Measurements from ENCODE around the gene ADGRV1. TPM values are rescaled to one million over a fixed set of nuclear protein-coding genes. Genes with fewer than 3 reads are reported as not detected.

Gene ADGRV1
- total RNA-seq, 1 donor from 2014 or later: 0.13 TPM

- Mint-ChIP-seq H3K9me3 (peaks cover 2% of the 10 kb centered on the region), H3K27ac (no peak overlapping the region), H3K4me1 (no peaks in the 10 kb centered on the region), H3K36me3 (ENCODE audit: low read depth) (no peaks in the 10 kb centered on the region), H3K27me3 (no peaks in the 10 kb centered on the region), H3K4me3 (no peak overlapping the region)
- ChIA-PET CTCF (no interaction called here), POLR2A (no interaction called here)
- no peak for TF ChIP-seq CTCF (IDR thresholded peaks at IDR 0.05)
- no peak for ATAC-seq (ENCODE audit: low read depth)
- DNase-seq: no peak
- intact Hi-C loops (cut with micrococcal nuclease): loop anchor here (10.0 kb wide), 1 partner anchor 155 kb away; no protein-coding TSS in a partner anchor
Measured at GRCh38 chr5:90930062-90930461, 371.5 kb downstream of the ADGRV1 start.

- ChIA-PET POLR2A (no interaction called here), CTCF (interaction anchor here (1.8 to 3.3 kb wide), 4 partner anchors 13 to 492 kb away, joined by 7 to 49 read pairs (median 19); no protein-coding TSS in a partner anchor)
- no peaks in the 10 kb centered on the region for H3K4me1 Mint-ChIP-seq
- intact Hi-C loops (cut with micrococcal nuclease): loop anchor here (10.0 kb wide), 1 partner anchor 154 kb away; no protein-coding TSS in a partner anchor
- H3K4me3 Mint-ChIP-seq: no peak overlapping the region
- H3K27me3 Mint-ChIP-seq: no peaks in the 10 kb centered on the region
- no peak overlapping the region for H3K27ac Mint-ChIP-seq
- H3K36me3 Mint-ChIP-seq (ENCODE audit: low read depth): no peaks in the 10 kb centered on the region
- H3K9me3 Mint-ChIP-seq: peaks cover 2% of the 10 kb centered on the region
- DNase-seq (no peak), ATAC-seq (ENCODE audit: low read depth) (no peak)
- TF ChIP-seq CTCF (IDR thresholded peaks at IDR 0.05): no peak
Measured at GRCh38 chr5:90930756-90931431, 372.3 kb downstream of the ADGRV1 start.

DNA sequence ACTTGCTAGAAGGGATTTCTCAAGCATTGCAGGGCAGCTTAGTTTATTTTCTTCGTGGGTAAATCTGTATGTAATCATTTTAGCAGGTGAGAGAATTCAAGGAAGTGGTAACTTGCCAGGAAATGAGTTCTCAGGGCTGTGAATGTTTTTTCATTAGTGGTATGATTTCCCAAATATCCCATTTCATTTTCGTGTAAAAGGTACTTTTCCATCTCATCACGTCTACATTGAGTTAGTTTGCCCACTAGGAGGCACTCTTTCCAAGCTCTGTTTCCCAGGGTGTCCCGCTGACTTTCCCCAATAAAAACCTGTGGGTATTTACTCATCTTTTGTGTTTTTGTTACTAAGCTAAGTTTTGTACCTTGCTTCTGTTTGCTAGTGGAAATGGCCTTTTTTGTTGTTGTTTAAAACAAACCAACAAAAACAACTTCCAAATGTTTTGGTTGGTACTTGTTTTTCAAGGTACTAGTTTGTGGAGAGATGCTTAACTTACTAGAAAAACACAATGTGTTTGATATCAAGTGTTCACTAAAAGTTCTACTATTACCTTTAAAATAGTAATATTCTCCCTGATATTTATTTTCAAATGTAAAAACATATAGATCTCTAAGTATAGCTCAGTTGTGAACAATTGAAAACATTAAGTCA is 373.6 kb downstream of the ADGRV1 start:
- Mint-ChIP-seq H3K27me3 (no peaks in the 10 kb centered on the region), H3K9me3 (peaks cover 2% of the 10 kb centered on the region), H3K27ac (no peak overlapping the region), H3K4me1 (no peaks in the 10 kb centered on the region), H3K4me3 (no peak overlapping the region), H3K36me3 (ENCODE audit: low read depth) (no peaks in the 10 kb centered on the region)
- no peak for TF ChIP-seq CTCF (IDR thresholded peaks at IDR 0.05)
- ChIA-PET POLR2A (no interaction called here), CTCF (interaction anchor here (0.9 to 3.3 kb wide), 7 partner anchors 9 to 490 kb away, joined by 3 to 49 read pairs (median 8); no protein-coding TSS in a partner anchor)
- ATAC-seq (ENCODE audit: low read depth) (no peak), DNase-seq (no peak)
- intact Hi-C loops (cut with micrococcal nuclease): loop anchor here (1.0 to 10.0 kb wide), 4 partner anchors 153 to 487 kb away; no protein-coding TSS in a partner anchor

DNA sequence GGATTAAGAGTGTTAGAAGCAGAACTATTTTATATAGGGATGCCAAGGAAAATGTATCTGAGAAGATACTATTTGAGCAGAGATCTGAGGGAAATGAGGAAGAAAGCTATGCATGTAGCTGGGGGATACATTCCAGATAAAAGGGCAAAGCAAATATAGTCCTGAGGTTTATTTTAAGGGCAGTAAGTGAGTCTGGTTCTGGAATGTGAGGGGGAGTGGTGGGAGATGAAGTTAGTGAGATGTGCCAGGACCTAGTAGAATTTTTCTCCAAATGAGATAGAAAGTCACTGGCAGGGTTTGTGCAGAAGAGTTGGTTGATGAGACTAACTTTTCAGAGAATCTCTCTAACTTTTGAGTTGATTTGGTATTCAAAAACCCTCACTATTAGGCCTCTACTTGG is 374.7 kb downstream of the ADGRV1 start:
- DNase-seq (no peak), ATAC-seq (ENCODE audit: low read depth) (no peak)
- no peak overlapping the region for H3K4me3 Mint-ChIP-seq
- no peaks in the 10 kb centered on the region for H3K27me3 Mint-ChIP-seq
- intact Hi-C loops (cut with micrococcal nuclease): loop anchor here (2.0 to 10.0 kb wide), 2 partner anchors 152 to 294 kb away; no protein-coding TSS in a partner anchor
- no peaks in the 10 kb centered on the region for H3K4me1 Mint-ChIP-seq
- H3K36me3 Mint-ChIP-seq (ENCODE audit: low read depth): no peaks in the 10 kb centered on the region
- CTCF ChIA-PET: interaction anchor here (3.1 to 3.3 kb wide), 2 partner anchors 452 to 487 kb away, joined by 30 to 49 read pairs; no protein-coding TSS in a partner anchor
- POLR2A ChIA-PET: no interaction called here
- no peak overlapping the region for H3K27ac Mint-ChIP-seq
- peaks cover 2% of the 10 kb centered on the region for H3K9me3 Mint-ChIP-seq
- no peak for TF ChIP-seq CTCF (IDR thresholded peaks at IDR 0.05)

- TF ChIP-seq CTCF (IDR thresholded peaks at IDR 0.05): no peak
- H3K4me1 Mint-ChIP-seq: no peaks in the 10 kb centered on the region
- H3K36me3 Mint-ChIP-seq (ENCODE audit: low read depth): no peaks in the 10 kb centered on the region
- no peaks in the 10 kb centered on the region for H3K27me3 Mint-ChIP-seq
- POLR2A ChIA-PET: no interaction called here
- CTCF ChIA-PET: no interaction called here
- intact Hi-C loops (cut with micrococcal nuclease): loop anchor here (10.0 kb wide), 1 partner anchor 151 kb away; no protein-coding TSS in a partner anchor
- peaks cover 2% of the 10 kb centered on the region for H3K9me3 Mint-ChIP-seq
- no peak for ATAC-seq (ENCODE audit: low read depth)
- H3K27ac Mint-ChIP-seq: no peak overlapping the region
- no peak overlapping the region for H3K4me3 Mint-ChIP-seq
- no peak for DNase-seq
Measured at GRCh38 chr5:90934091-90934719, 375.6 kb downstream of the ADGRV1 start.

All from activated B cell treated with CpG ODN at 0.5 μM for 24 hours (primary cell).